GM08714 (cell line): ENCODE measurements around the gene NXF1.
"Not testable (repeated sequence)": the region's sequence is repeated elsewhere in the genome, so short reads cannot be mapped to it uniquely, and the experiment has no call there.

Experiments used
- H3K4me3 ChIP-seq: fragments of 200-500 bp; sonication (Bioruptor generic); 2 replicates; pipeline ENCODE4 v1.5.1; 2014; ENCODE audit warnings: mild to moderate bottlenecking, low read length, inconsistent platforms
- ZNF274 ChIP-seq: IDR thresholded peaks from 2 replicates; pipeline ENCODE4 v1.6.1; 2012; ENCODE audit warnings: mild to moderate bottlenecking, low read depth, low read length

Gene NXF1

DNA sequence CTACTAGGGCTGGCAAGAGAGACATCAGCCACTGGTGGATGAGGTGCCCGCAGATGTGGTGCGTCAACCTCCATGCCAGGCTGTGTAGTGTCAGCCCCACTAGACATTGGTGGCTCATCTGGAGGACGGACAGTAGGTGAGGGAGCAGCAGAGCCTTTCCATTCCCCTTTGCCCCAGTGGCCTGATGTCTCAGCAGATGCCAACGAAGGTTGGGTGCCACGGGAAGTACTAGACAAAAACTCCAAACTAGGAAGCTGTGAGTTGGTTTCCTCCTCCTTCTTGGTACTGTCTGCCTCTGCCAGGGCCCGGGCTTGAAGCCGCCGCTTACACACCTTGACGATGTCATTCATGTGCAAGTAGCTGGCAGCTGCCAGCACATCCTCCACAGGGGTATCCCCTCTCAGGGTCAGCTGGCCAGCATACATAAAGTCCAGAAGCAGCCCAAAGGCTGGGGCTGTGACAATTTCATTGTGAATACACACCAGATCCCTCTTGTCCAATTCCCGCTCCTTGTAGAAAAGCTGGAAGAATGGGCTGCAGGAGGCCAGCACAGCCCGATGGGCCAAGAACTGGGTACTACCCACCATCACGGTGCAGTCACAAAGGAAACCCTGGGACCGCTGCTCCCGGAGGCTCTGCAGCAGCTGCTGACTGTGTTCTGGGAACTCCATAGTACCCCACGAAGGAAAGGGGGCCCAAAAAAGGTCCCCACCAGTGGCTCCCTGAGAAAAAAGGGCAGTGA, 52.1 kb downstream of the NXF1 start:
- TF ChIP-seq ZNF274, result no peak
- peak overlapping the region; percentile 49; the same call in 1 of the 2 replicates for H3K4me3 ChIP-seq

DNA sequence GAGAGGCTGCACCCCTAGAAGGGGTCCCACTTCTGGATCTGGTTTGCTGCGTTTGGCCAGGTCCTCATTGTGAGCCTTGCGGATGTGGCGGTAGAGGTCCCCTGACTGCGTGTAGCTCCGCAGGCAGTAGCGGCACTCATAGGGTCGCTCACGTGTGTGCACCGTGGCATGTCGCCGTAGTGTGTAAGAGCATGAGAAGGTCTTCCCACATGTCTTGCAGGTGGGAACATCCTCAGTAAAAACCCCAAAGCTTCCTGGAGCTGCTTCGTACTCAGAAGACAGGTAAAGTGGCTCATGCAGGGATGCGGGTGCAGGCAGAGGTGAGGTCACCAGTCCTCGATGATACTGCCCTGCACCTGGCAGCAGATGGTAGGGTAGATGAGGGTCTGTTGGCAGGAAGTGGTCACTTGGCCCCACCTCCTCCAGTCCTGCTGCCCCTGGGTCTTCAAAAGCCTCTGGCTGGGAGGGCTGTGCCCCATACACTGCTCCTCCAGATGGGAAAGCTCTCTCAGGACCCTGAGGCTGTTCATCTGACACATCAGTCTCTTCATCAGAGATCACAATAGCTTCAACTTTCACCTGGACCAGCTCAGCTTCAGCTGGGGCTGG, 53.0 kb downstream of the NXF1 start:
- no peak for TF ChIP-seq ZNF274
- H3K4me3 ChIP-seq, result no peak overlapping the region

DNA sequence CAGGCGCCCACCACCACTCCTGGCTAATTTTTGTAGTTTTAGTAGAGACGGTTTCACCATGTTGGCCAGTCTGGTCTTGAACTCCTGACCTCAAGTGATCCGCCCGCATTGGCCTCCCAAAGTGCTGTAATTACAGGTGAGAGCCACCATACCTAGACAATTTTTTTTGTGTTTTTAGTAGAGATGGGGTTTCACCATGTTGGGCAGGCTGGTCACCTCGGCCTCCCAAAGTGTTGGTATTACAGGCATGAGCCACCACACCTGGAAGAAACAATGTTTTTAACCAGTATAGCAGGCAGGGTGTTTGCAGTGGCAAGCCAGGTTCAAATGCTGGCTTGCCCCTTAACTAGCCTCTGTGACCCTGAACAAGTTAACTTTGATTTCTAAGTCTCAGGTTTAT, 55.3 kb downstream of the NXF1 start:
- H3K4me3 ChIP-seq, result not testable (repeated sequence)

DNA sequence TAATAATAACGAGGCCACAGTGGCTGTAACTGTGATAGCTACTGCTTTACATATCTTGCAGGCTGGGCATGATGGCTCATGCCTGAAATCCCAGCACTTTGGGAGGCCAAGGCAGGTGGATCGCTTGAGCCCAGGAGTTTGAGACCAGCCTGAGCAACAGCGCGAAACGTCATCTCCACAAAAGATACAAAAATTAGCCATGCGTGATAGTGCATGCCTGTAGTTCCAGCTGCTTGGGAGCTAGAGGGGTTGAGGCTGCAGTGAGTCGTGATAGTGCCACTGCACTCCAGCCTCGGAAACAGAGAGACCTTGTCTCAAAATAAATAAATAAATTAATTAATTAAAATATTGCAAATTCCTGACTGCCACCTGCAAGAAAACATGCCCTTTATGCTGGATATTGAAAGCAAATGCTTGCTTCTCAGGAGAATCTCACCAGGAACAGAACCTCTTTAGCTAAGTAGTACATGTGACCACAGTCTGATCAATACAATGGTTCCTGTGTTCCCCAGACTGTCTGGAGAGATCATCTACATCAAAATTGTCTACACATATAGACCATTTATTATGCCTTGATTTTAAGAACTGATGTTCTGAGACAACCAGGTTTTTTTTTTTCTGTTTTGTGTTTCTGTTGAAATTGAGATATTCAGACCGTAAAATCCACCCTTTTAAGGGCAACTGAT, 57.6 kb downstream of the NXF1 start:
- no peak overlapping the region for H3K4me3 ChIP-seq
- no peak for TF ChIP-seq ZNF274
